SK-N-SH (cell line): ENCODE measurements around the gene TBL1X. TPM values are rescaled to one million over a fixed set of nuclear protein-coding genes. Genes with fewer than 3 reads are reported as not detected.

ENCODE experiments used
- CTCF ChIA-PET: fragments of 300-600, 350-600 bp; formaldehyde crosslinking; extraction: SDS; loops from one replicate; lab custom pipeline; 2021; lab: Yijun Ruan, JAX
- POLR2A ChIA-PET: fragments of 350-600 bp; sonication (Branson Sonifier 250); formaldehyde crosslinking; extraction: SDS; loops from one replicate; lab custom pipeline; 2020; ENCODE audit warnings: antibody characterized with exemption, inconsistent platforms; lab: Yijun Ruan, JAX
- DNase-seq: peaks from one replicate; pipeline ENCODE4 v3.0.0; 2012
- H2AFZ ChIP-seq: fragments of 200-600 bp; sonication (generic); 2 replicates; pipeline ENCODE4 v1.8.1; 2016; ENCODE audit warnings: antibody characterized with exemption, mild to moderate bottlenecking, low read depth
- H3F3A ChIP-seq: fragments of 200-600 bp; sonication (generic); replicated peaks from 2 replicates; pipeline ENCODE3; 2016; ENCODE audit warnings: antibody characterized with exemption, mild to moderate bottlenecking; ENCODE audit not compliant: insufficient read depth
- H3K27ac ChIP-seq, 2 experiments: fragments of 200-500 bp in 1 of 2; fragments of 200-600 bp in 1 of 2; sonication (Bioruptor generic) in 1 of 2; sonication (generic), shearing (Covaris generic) in 1 of 2; 2 replicates each; pipeline versions ENCODE4 v1.5.1 to v1.6.1; 2014 to 2016; ENCODE audit warnings: low read depth in 2 of 2, inconsistent platforms in 1 of 2, low read length in 1 of 2, mild to moderate bottlenecking in 1 of 2, mixed read lengths in 1 of 2
- H3K27me3 ChIP-seq: fragments of 200-600 bp; sonication (generic), shearing (Covaris generic); 2 replicates; pipeline ENCODE4 v1.6.1; 2016; ENCODE audit warnings: mixed run types; ENCODE audit not compliant: insufficient read depth
- H3K36me3 ChIP-seq, 2 experiments: fragments of 200-500 bp in 1 of 2; fragments of 200-600 bp in 1 of 2; sonication (Bioruptor generic) in 1 of 2; sonication (generic) in 1 of 2; replicated peaks in 1 of 2; 2 replicates each; pipeline versions ENCODE3 to v1.5.1; 2014 to 2016; ENCODE audit warnings: low read length in 1 of 2, mild to moderate bottlenecking in 1 of 2; ENCODE audit not compliant: insufficient read depth in 2 of 2, control insufficient read depth in 1 of 2
- H3K4me1 ChIP-seq, 2 experiments: fragments of 200-500 bp in 1 of 2; fragments of 200-600 bp in 1 of 2; sonication (Bioruptor generic) in 1 of 2; sonication (generic), shearing (Covaris generic) in 1 of 2; 2 replicates each; pipeline versions ENCODE4 v1.5.1 to v1.6.1; 2014 to 2016; ENCODE audit warnings: low read depth in 1 of 2, low read length in 1 of 2, mixed run types in 1 of 2; ENCODE audit not compliant: insufficient read depth in 2 of 2, control insufficient read depth in 1 of 2
- H3K4me2 ChIP-seq: fragments of 200-600 bp; sonication (generic), shearing (Covaris generic); 2 replicates; pipeline ENCODE4 v1.6.1; 2017; ENCODE audit warnings: mixed run types
- H3K4me3 ChIP-seq, 2 experiments: fragments of 200-500 bp in 1 of 2; fragments of 200-600 bp in 1 of 2; sonication (Bioruptor generic) in 1 of 2; sonication (generic), shearing (Covaris generic) in 1 of 2; 2 replicates each; pipeline versions ENCODE4 v1.5.1 to v1.8.1; 2014 to 2016; ENCODE audit warnings: low read depth in 2 of 2, inconsistent platforms in 1 of 2, low read length in 1 of 2, mild to moderate bottlenecking in 1 of 2, mixed read lengths in 1 of 2, moderate library complexity in 1 of 2
- H3K79me2 ChIP-seq: fragments of 200-600 bp; sonication (generic); 2 replicates; pipeline ENCODE4 v1.8.1; 2017; ENCODE audit warnings: mild to moderate bottlenecking; ENCODE audit not compliant: insufficient read depth
- H3K9ac ChIP-seq: fragments of 200-600 bp; sonication (generic); 2 replicates; pipeline ENCODE4 v1.6.1; 2017; ENCODE audit warnings: mixed run types
- H3K9me2 ChIP-seq: fragments of 200-600 bp; sonication (generic); 2 replicates; pipeline ENCODE4 v1.6.1; 2017; ENCODE audit warnings: mixed run types
- H3K9me3 ChIP-seq: fragments of 200-600 bp; sonication (generic); 2 replicates; pipeline ENCODE4 v1.6.1; 2017; ENCODE audit warnings: mixed run types, mild to moderate bottlenecking, moderate library complexity
- H4K20me1 ChIP-seq: fragments of 200-600 bp; sonication (generic); 2 replicates; pipeline ENCODE4 v1.6.1; 2017; ENCODE audit warnings: mild to moderate bottlenecking, mixed run types; ENCODE audit not compliant: insufficient read depth
- CHD2 ChIP-seq: fragments of 150-350 bp; IDR thresholded peaks from 2 replicates; pipeline ENCODE4 v1.6.1; 2018; ENCODE audit warnings: low read length; ENCODE audit not compliant: partially characterized antibody
- FOSL2 ChIP-seq: IDR thresholded peaks from 2 replicates; pipeline ENCODE4 v1.4.0; 2012; ENCODE audit warnings: low read depth, mild to moderate bottlenecking, moderate library complexity, borderline replicate concordance
- FOXJ3 ChIP-seq: sonication (generic); formaldehyde crosslinking; IDR thresholded peaks from 2 replicates; pipeline ENCODE4 v1.5.1; 2020; ENCODE audit warnings: mild to moderate bottlenecking, missing genetic modification reagents
- GABPA ChIP-seq: IDR thresholded peaks from 2 replicates; pipeline ENCODE4 v1.4.0; 2012; ENCODE audit warnings: low read depth, mild to moderate bottlenecking
- MXI1 ChIP-seq: IDR thresholded peaks from 2 replicates; pipeline ENCODE4 v1.6.1; 2012; ENCODE audit warnings: mild to moderate bottlenecking, low read depth, low read length, improper control_type of control experiment
- NFIC ChIP-seq: IDR thresholded peaks from 2 replicates; pipeline ENCODE4 v1.4.0; 2012; ENCODE audit warnings: borderline replicate concordance
- RAD21 ChIP-seq: IDR thresholded peaks from 2 replicates; pipeline ENCODE4 v1.6.1; 2012; ENCODE audit warnings: mild to moderate bottlenecking, low read length
- RFX5 ChIP-seq: IDR thresholded peaks from 2 replicates; pipeline ENCODE4 v1.6.1; 2012; ENCODE audit warnings: mild to moderate bottlenecking, improper control_type of control experiment, low read length
- SIN3A ChIP-seq: IDR thresholded peaks from 2 replicates; pipeline ENCODE4 v1.6.1; 2012; ENCODE audit warnings: low read depth, mild to moderate bottlenecking, low read length, moderate library complexity, borderline replicate concordance
- SMC3 ChIP-seq: IDR thresholded peaks from 2 replicates; pipeline ENCODE4 v1.6.1; 2012; ENCODE audit warnings: low read depth, low read length, improper control_type of control experiment
- WGBS: methylation state at CpG from one replicate; pipeline ENCODE4 v1.1.6; 2017; ENCODE audit warnings: low lambda C conversion rate; 5-methylcytosine and 5-hydroxymethylcytosine counted together
- polyA plus RNA-seq, 3 experiments: library from polyadenylated mRNA; depleted of rRNA; stranded (reverse); fragments of >200 nt; gene quantifications; 2 replicates each; pipeline ENCODE4 v1.2.3, GENCODE V29; 2012
- TF ChIP-seq, protein P1 (sequence below): fragments of 150-350 bp; IDR thresholded peaks from 2 replicates; pipeline ENCODE4 v1.6.1; 2016; ENCODE audit warnings: mild to moderate bottlenecking, low read depth, low read length
- TF ChIP-seq, protein P2 (sequence below): fragments of 200-600 bp; sonication (generic); IDR thresholded peaks from 2 replicates; pipeline ENCODE4 v1.6.1; 2017; ENCODE audit warnings: antibody characterized with exemption, mild to moderate bottlenecking, moderate library complexity
- TF ChIP-seq, protein P3 (sequence below): IDR thresholded peaks from 2 replicates; pipeline ENCODE4; 2012
- TF ChIP-seq, protein P4 (sequence below): fragments of 150-350 bp; IDR thresholded peaks from 2 replicates; pipeline ENCODE4 v1.6.1; 2017; ENCODE audit warnings: antibody characterized with exemption, low read length, low read depth, borderline replicate concordance
- TF ChIP-seq, protein P5 (sequence below): IDR thresholded peaks from 2 replicates; pipeline ENCODE4 v1.6.1; 2012; ENCODE audit warnings: mild to moderate bottlenecking, low read depth, low read length, moderate library complexity

Gene TBL1X
- polyA plus RNA-seq, 1 of the 3 experiments (the other 2 are of a cell fraction), result 10.6 TPM

DNA sequence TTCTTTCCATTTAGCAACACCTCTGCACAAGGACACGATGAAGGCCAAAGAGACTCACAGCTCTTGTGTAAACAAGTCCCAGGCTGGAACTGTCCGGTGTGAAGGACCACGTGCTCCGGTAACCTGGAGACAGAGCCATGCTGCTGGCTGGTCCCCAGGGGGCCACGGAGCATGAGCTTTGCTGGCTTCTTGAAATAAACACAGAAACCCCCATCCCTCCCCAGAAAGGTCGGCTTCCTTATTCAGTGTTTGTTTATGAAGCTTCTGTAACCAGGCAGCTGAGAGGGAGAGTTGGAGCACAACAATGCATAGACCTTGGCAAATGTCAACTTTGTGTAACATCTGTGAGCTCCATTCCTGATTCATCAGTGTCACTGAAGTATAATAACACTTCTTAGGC is 191.4 kb downstream of the TBL1X start (continued):
- TF ChIP-seq NFIC (no peak), GABPA (no peak), MXI1 (no peak), SMC3 (no peak)
- TF ChIP-seq, protein P1, sequence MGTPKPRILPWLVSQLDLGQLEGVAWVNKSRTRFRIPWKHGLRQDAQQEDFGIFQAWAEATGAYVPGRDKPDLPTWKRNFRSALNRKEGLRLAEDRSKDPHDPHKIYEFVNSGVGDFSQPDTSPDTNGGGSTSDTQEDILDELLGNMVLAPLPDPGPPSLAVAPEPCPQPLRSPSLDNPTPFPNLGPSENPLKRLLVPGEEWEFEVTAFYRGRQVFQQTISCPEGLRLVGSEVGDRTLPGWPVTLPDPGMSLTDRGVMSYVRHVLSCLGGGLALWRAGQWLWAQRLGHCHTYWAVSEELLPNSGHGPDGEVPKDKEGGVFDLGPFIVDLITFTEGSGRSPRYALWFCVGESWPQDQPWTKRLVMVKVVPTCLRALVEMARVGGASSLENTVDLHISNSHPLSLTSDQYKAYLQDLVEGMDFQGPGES, result no peak
- TF ChIP-seq, all 33 proteins: peak for 0

DNA sequence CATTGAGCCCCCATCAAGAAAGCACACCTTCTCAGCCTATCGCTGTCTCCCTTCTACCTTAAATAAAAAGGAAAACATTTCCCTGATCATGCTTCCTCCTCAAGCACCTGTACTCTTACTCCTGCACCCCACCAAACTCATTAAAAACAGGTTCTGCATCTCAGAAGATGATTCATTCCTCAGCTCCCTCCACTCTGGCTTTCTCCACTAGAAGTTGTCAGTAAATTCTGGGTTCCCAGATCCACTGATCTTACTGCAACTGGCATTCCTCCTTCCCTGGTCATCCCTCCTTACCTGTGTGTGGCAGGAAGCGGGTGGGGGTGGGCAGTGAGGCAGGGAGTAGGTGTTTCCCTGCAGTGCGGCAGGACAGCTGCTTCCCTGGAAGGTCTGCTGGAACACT is 192.0 kb downstream of the TBL1X start:
- H3F3A ChIP-seq, result no peaks in the 10 kb centered on the region
- peaks cover 0 to 8% of the 10 kb centered on the region in 2 experiments; a peak in 1 of 4 replicates for H3K4me1 ChIP-seq
- H2AFZ ChIP-seq, result no peak overlapping the region
- ChIA-PET CTCF (interaction anchor here (0.7 to 1.4 kb wide), 2 partner anchors 95 to 463 kb away, joined by 3 read pairs; no protein-coding TSS in a partner anchor), POLR2A (no interaction called here)
- no peaks in the 10 kb centered on the region for H3K9me3 ChIP-seq
- no peak overlapping the region for H3K4me2 ChIP-seq
- no peak for TF ChIP-seq FOSL2
- no peak for TF ChIP-seq RFX5
- TF ChIP-seq CHD2, result no peak
- TF ChIP-seq, protein P2, sequence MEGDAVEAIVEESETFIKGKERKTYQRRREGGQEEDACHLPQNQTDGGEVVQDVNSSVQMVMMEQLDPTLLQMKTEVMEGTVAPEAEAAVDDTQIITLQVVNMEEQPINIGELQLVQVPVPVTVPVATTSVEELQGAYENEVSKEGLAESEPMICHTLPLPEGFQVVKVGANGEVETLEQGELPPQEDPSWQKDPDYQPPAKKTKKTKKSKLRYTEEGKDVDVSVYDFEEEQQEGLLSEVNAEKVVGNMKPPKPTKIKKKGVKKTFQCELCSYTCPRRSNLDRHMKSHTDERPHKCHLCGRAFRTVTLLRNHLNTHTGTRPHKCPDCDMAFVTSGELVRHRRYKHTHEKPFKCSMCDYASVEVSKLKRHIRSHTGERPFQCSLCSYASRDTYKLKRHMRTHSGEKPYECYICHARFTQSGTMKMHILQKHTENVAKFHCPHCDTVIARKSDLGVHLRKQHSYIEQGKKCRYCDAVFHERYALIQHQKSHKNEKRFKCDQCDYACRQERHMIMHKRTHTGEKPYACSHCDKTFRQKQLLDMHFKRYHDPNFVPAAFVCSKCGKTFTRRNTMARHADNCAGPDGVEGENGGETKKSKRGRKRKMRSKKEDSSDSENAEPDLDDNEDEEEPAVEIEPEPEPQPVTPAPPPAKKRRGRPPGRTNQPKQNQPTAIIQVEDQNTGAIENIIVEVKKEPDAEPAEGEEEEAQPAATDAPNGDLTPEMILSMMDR, result no peak
- no peak for TF ChIP-seq SIN3A
- no peak for TF ChIP-seq RAD21
- TF ChIP-seq FOXJ3 (CRISPR knock-in tag), result no peak
- no peak for DNase-seq
- H3K27ac ChIP-seq, result no peak overlapping the region
- no peaks in the 10 kb centered on the region; the same call in none of the 2 replicates for H3K27me3 ChIP-seq
- H4K20me1 ChIP-seq, result no peaks in the 10 kb centered on the region
- peaks cover under 1% of the 10 kb centered on the region; the same call in 1 of the 2 replicates for H3K79me2 ChIP-seq
- no peaks in the 10 kb centered on the region for H3K9me2 ChIP-seq
- no peak overlapping the region for H3K4me3 ChIP-seq
- H3K36me3 ChIP-seq, result no peaks in the 10 kb centered on the region
- no peak overlapping the region for H3K9ac ChIP-seq
- WGBS, result 47% methylated on average over 3 of the region's 3 CpGs

DNA sequence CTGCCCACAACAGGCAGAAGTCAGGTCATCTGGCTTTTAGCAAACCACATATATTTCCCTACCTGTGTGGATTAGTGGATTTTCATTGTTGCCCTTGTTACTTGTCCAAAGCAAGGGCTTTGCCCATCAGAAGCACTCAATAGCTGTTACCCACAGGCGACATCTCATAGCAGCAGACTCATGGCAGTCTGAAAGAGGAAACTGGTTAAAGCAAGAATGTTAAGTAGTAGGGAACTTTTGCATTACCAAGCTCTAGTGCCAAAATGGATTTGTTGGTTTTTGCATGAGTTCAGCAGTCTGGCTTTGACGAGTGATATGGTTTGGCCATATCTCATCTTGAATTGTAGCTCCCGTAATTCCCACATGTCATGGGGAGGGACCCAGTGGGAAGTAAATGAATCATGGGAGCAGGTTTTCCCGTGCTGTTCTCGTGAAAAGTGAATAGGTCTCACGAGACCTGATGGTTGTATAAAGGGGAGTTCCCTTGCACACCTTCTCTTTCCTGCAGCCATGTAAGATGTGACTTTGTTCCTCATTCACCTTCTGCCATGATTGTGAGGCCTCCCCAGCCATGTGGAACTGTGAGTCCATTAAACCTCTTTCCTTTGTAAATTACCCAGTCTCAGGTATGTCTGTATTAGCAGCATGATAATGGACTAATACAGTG is 192.9 kb downstream of the TBL1X start:
- no peak overlapping the region for H3K9ac ChIP-seq
- H3K27me3 ChIP-seq, result no peaks in the 10 kb centered on the region; the same call in none of the 2 replicates
- 53% methylated on average over 6 of the region's 6 CpGs for WGBS
- H3F3A ChIP-seq, result peaks cover 4% of the 10 kb centered on the region
- H3K36me3 ChIP-seq, result no peaks in the 10 kb centered on the region
- no peaks in the 10 kb centered on the region for H3K79me2 ChIP-seq
- no peak for DNase-seq
- POLR2A ChIA-PET, result no interaction called here
- no peaks in the 10 kb centered on the region for H3K9me3 ChIP-seq
- no peaks in the 10 kb centered on the region for H4K20me1 ChIP-seq
- H3K9me2 ChIP-seq, result no peaks in the 10 kb centered on the region
- TF ChIP-seq, protein P3, sequence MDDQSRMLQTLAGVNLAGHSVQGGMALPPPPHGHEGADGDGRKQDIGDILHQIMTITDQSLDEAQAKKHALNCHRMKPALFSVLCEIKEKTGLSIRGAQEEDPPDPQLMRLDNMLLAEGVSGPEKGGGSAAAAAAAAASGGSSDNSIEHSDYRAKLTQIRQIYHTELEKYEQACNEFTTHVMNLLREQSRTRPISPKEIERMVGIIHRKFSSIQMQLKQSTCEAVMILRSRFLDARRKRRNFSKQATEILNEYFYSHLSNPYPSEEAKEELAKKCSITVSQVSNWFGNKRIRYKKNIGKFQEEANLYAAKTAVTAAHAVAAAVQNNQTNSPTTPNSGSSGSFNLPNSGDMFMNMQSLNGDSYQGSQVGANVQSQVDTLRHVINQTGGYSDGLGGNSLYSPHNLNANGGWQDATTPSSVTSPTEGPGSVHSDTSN, result no peak
- no peak for TF ChIP-seq RAD21
- TF ChIP-seq FOSL2, result no peak
- TF ChIP-seq, protein P4, sequence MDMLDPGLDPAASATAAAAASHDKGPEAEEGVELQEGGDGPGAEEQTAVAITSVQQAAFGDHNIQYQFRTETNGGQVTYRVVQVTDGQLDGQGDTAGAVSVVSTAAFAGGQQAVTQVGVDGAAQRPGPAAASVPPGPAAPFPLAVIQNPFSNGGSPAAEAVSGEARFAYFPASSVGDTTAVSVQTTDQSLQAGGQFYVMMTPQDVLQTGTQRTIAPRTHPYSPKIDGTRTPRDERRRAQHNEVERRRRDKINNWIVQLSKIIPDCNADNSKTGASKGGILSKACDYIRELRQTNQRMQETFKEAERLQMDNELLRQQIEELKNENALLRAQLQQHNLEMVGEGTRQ, result no peak
- TF ChIP-seq, protein P5, sequence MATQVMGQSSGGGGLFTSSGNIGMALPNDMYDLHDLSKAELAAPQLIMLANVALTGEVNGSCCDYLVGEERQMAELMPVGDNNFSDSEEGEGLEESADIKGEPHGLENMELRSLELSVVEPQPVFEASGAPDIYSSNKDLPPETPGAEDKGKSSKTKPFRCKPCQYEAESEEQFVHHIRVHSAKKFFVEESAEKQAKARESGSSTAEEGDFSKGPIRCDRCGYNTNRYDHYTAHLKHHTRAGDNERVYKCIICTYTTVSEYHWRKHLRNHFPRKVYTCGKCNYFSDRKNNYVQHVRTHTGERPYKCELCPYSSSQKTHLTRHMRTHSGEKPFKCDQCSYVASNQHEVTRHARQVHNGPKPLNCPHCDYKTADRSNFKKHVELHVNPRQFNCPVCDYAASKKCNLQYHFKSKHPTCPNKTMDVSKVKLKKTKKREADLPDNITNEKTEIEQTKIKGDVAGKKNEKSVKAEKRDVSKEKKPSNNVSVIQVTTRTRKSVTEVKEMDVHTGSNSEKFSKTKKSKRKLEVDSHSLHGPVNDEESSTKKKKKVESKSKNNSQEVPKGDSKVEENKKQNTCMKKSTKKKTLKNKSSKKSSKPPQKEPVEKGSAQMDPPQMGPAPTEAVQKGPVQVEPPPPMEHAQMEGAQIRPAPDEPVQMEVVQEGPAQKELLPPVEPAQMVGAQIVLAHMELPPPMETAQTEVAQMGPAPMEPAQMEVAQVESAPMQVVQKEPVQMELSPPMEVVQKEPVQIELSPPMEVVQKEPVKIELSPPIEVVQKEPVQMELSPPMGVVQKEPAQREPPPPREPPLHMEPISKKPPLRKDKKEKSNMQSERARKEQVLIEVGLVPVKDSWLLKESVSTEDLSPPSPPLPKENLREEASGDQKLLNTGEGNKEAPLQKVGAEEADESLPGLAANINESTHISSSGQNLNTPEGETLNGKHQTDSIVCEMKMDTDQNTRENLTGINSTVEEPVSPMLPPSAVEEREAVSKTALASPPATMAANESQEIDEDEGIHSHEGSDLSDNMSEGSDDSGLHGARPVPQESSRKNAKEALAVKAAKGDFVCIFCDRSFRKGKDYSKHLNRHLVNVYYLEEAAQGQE, result no peak
- H3K4me2 ChIP-seq, result no peak overlapping the region
- no peak overlapping the region for H3K4me3 ChIP-seq
- peaks cover 0 to 4% of the 10 kb centered on the region in 2 experiments; a peak in 1 of 4 replicates for H3K4me1 ChIP-seq
- CTCF ChIA-PET, result no interaction called here
- H2AFZ ChIP-seq, result no peak overlapping the region
- no peak overlapping the region for H3K27ac ChIP-seq
